H1 (cell line): ENCODE data around the gene DEDD2. TPM values are rescaled to one million over a fixed set of nuclear protein-coding genes. Genes with fewer than 3 reads are reported as not detected.

Experiments used
- CTCF ChIA-PET: fragments of 300-600 bp; sonication (Branson Sonifier 250); formaldehyde crosslinking; loops from one replicate; lab custom pipeline; 2021; ENCODE audit not compliant: partially characterized antibody; lab: Charles Lee
- POLR2A ChIA-PET: fragments of 300-600 bp; sonication (Branson Sonifier 250); formaldehyde crosslinking; loops from one replicate; lab custom pipeline; 2021; ENCODE audit warnings: inconsistent platforms; ENCODE audit not compliant: partially characterized antibody; lab: Charles Lee
- DNase-seq, 2 experiments: peaks; one replicate each; pipeline versions ENCODE4 v3.0.0 to v3.0.0-alpha.2; 2010 to 2022; ENCODE audit warnings: low spot score in 2 of 2, low read depth in 1 of 2, mixed read lengths in 1 of 2
- FAIRE-seq: peaks from 2 replicates; lab custom pipeline; 2011; peaks lifted over from hg19 to GRCh38; lab: Jason Lieb, UNC
- H2AFZ ChIP-seq: 2 replicates; pipeline ENCODE4 v1.8.1; 2012; ENCODE audit warnings: low read length, inconsistent platforms
- H2AK5ac ChIP-seq: 2 replicates; pipeline ENCODE4 v1.6.1; 2013; ENCODE audit warnings: low read depth, low read length
- H2BK120ac ChIP-seq: replicated peaks from 2 replicates; pipeline ENCODE3; 2013; ENCODE audit warnings: low read depth, low read length, inconsistent platforms
- H2BK12ac ChIP-seq: 2 replicates; pipeline ENCODE4 v1.6.1; 2013; ENCODE audit warnings: low read depth, low read length
- H2BK15ac ChIP-seq: 2 replicates; pipeline ENCODE4 v1.6.1; 2013; ENCODE audit warnings: low read length
- H2BK20ac ChIP-seq: 2 replicates; pipeline ENCODE4 v1.6.1; 2013; ENCODE audit warnings: low read length
- H2BK5ac ChIP-seq: 2 replicates; pipeline ENCODE4 v1.6.1; 2013; ENCODE audit warnings: low read depth, low read length
- H3K14ac ChIP-seq: 2 replicates; pipeline ENCODE4 v1.6.1; 2013; ENCODE audit warnings: inconsistent platforms; ENCODE audit not compliant: insufficient read length
- H3K18ac ChIP-seq: 2 replicates; pipeline ENCODE4 v1.6.1; 2013; ENCODE audit warnings: low read length; ENCODE audit errors: extremely low read depth
- H3K23ac ChIP-seq: 2 replicates; pipeline ENCODE4 v1.6.1; 2013; ENCODE audit warnings: inconsistent platforms; ENCODE audit not compliant: insufficient read length
- H3K23me2 ChIP-seq: 2 replicates; pipeline ENCODE4 v1.6.1; 2013; ENCODE audit warnings: low read depth, low read length
- H3K27ac ChIP-seq: 2 replicates; pipeline ENCODE4 v1.6.1; 2011; ENCODE audit warnings: low read depth, low read length, inconsistent platforms
- H3K27me3 ChIP-seq, 4 experiments: replicated peaks in 1 of 4; 1 replicate in 1 of 4; 2 replicates in 3 of 4; pipeline versions ENCODE4 v1.6.1 to v1.8.1; 2011 to 2013; ENCODE audit warnings: low read length in 3 of 4, mild to moderate bottlenecking in 3 of 4, inconsistent platforms in 2 of 4, mixed read lengths in 2 of 4, moderate library complexity in 1 of 4; ENCODE audit not compliant: control insufficient read depth in 3 of 4, insufficient read depth in 3 of 4; ENCODE audit errors: extremely low read depth in 1 of 4
- H3K36me3 ChIP-seq, 4 experiments: 2 replicates each; pipeline versions ENCODE4 v1.6.1 to v1.8.1; 2011 to 2013; ENCODE audit warnings: mild to moderate bottlenecking in 4 of 4, low read length in 3 of 4, moderate library complexity in 2 of 4, control low read depth in 1 of 4, inconsistent platforms in 1 of 4; ENCODE audit not compliant: insufficient read depth in 4 of 4, control insufficient read depth in 2 of 4
- H3K4ac ChIP-seq: replicated peaks from 2 replicates; pipeline ENCODE3; 2013; ENCODE audit warnings: low read length, low read depth, mixed read lengths, inconsistent platforms; ENCODE audit not compliant: insufficient read length
- H3K4me1 ChIP-seq, 4 experiments: replicated peaks in 1 of 4; 1 replicate in 1 of 4; 2 replicates in 3 of 4; pipeline versions ENCODE4 v1.6.1 to v1.8.1; 2011 to 2013; ENCODE audit warnings: low read length in 3 of 4, inconsistent platforms in 2 of 4, mixed read lengths in 1 of 4; ENCODE audit not compliant: insufficient read depth in 4 of 4, control insufficient read depth in 3 of 4
- H3K4me2 ChIP-seq, 2 experiments: 2 replicates each; pipeline versions ENCODE4 v1.6.1 to v1.8.1; 2011 to 2013; ENCODE audit warnings: low read depth in 2 of 2, low read length in 2 of 2, control low read depth in 1 of 2, inconsistent platforms in 1 of 2, mild to moderate bottlenecking in 1 of 2; ENCODE audit not compliant: insufficient read depth in 1 of 2
- H3K4me3 ChIP-seq, 4 experiments: fragments of 200-600, 300-600 bp in 1 of 4; sonication (generic), shearing (Covaris generic), sonication (Bioruptor Twin) in 1 of 4; 2 replicates each; pipeline versions ENCODE4 v1.5.1 to v1.8.1; 2011 to 2016; ENCODE audit warnings: low read length in 4 of 4, low read depth in 3 of 4, control low read depth in 2 of 4, inconsistent platforms in 2 of 4, mild to moderate bottlenecking in 2 of 4, mixed read lengths in 1 of 4, moderate library complexity in 1 of 4; ENCODE audit not compliant: insufficient read depth in 2 of 4; ENCODE audit errors: extremely low read depth in 1 of 4
- H3K56ac ChIP-seq: replicated peaks from 2 replicates; pipeline ENCODE3; 2013; ENCODE audit warnings: low read depth, mild to moderate bottlenecking, mixed read lengths, low read length, inconsistent platforms; ENCODE audit not compliant: insufficient read length
- H3K79me1 ChIP-seq: 2 replicates; pipeline ENCODE4 v1.6.1; 2013; ENCODE audit warnings: low read depth, low read length, control low read depth
- H3K79me2 ChIP-seq, 2 experiments: 2 replicates each; pipeline versions ENCODE4 v1.6.1 to v1.8.1; 2012 to 2013; ENCODE audit warnings: low read length in 2 of 2, mild to moderate bottlenecking in 2 of 2, inconsistent platforms in 1 of 2; ENCODE audit not compliant: insufficient read depth in 2 of 2, control insufficient read depth in 1 of 2
- H3K9ac ChIP-seq, 4 experiments: replicated peaks in 1 of 4; 1 replicate in 1 of 4; 2 replicates in 3 of 4; pipeline versions ENCODE4 v1.6.1 to v1.8.1; 2011 to 2013; ENCODE audit warnings: low read depth in 3 of 4, low read length in 3 of 4, control low read depth in 2 of 4, mild to moderate bottlenecking in 2 of 4, moderate library complexity in 2 of 4, inconsistent platforms in 1 of 4; ENCODE audit errors: extremely low read depth in 1 of 4
- H3K9me3 ChIP-seq, 2 experiments: 2 replicates each; pipeline versions ENCODE4 v1.6.1 to v1.8.1; 2012 to 2013; ENCODE audit warnings: mild to moderate bottlenecking in 2 of 2, moderate library complexity in 2 of 2, control low read depth in 1 of 2, inconsistent platforms in 1 of 2, low read depth in 1 of 2, low read length in 1 of 2, mixed read lengths in 1 of 2; ENCODE audit not compliant: insufficient read depth in 2 of 2
- H4K20me1 ChIP-seq, 2 experiments: replicated peaks in 1 of 2; 2 replicates each; pipeline versions ENCODE3 to v1.8.1; 2011 to 2013; ENCODE audit warnings: inconsistent platforms in 2 of 2, low read length in 2 of 2, mild to moderate bottlenecking in 1 of 2; ENCODE audit not compliant: insufficient read depth in 2 of 2, control insufficient read depth in 1 of 2
- H4K5ac ChIP-seq: 2 replicates; pipeline ENCODE4 v1.6.1; 2013; ENCODE audit warnings: low read length, low read depth, mixed read lengths, inconsistent platforms; ENCODE audit not compliant: insufficient read length
- H4K8ac ChIP-seq: 2 replicates; pipeline ENCODE4 v1.8.0; 2013; ENCODE audit warnings: mild to moderate bottlenecking, moderate library complexity, low read length, inconsistent platforms; ENCODE audit not compliant: insufficient read depth; ENCODE audit errors: extremely low read depth
- H4K91ac ChIP-seq: replicated peaks from 2 replicates; pipeline ENCODE3; 2013; ENCODE audit warnings: low read length, mixed read lengths, inconsistent platforms; ENCODE audit not compliant: insufficient read length
- ASH2L ChIP-seq: fragments of 200-600, 300-600 bp; sonication (generic); IDR thresholded peaks from one replicate; pipeline ENCODE4 v1.7.1; 2017; ENCODE audit warnings: low read length
- BRCA1 ChIP-seq: IDR thresholded peaks from 2 replicates; pipeline ENCODE4 v1.6.1; 2012; ENCODE audit warnings: low read depth, low read length, improper control_type of control experiment
- CEBPB ChIP-seq: IDR thresholded peaks from 2 replicates; pipeline ENCODE4 v1.6.1; 2012; ENCODE audit warnings: low read depth, low read length
- CREB1 ChIP-seq: IDR thresholded peaks from 2 replicates; pipeline ENCODE4 v1.6.1; 2012; ENCODE audit warnings: inconsistent platforms
- CTBP2 ChIP-seq: IDR thresholded peaks from 2 replicates; pipeline ENCODE4 v1.7.0; 2011; ENCODE audit warnings: borderline replicate concordance, mild to moderate bottlenecking, moderate library complexity, mixed read lengths, low read length; ENCODE audit not compliant: insufficient read depth, insufficient read length
- EGR1 ChIP-seq: IDR thresholded peaks from 2 replicates; pipeline ENCODE4 v1.6.1; 2011; ENCODE audit warnings: low read depth, low read length, borderline replicate concordance
- HDAC6 ChIP-seq: IDR thresholded peaks from one replicate; pipeline ENCODE4 v1.7.1; 2012; ENCODE audit warnings: low read depth, mild to moderate bottlenecking, inconsistent platforms, low read length, moderate library complexity
- KDM4A ChIP-seq: IDR thresholded peaks from one replicate; pipeline ENCODE4 v1.7.1; 2012; ENCODE audit warnings: low read depth, mild to moderate bottlenecking, moderate library complexity, low read length, inconsistent platforms; ENCODE audit not compliant: severe bottlenecking
- MAFK ChIP-seq: IDR thresholded peaks from 2 replicates; pipeline ENCODE4 v1.6.1; 2012; ENCODE audit warnings: low read depth, mild to moderate bottlenecking, improper control_type of control experiment, low read length
- NRF1 ChIP-seq: IDR thresholded peaks from 2 replicates; pipeline ENCODE4 v1.6.1; 2011; ENCODE audit warnings: mild to moderate bottlenecking, low read depth, low read length, improper control_type of control experiment
- POLR2AphosphoS5 ChIP-seq: IDR thresholded peaks from 2 replicates; pipeline ENCODE4 v1.6.1; 2011; ENCODE audit warnings: low read depth, low read length
- SIRT6 ChIP-seq: IDR thresholded peaks from one replicate; pipeline ENCODE4 v1.7.1; 2012; ENCODE audit warnings: low read length, inconsistent platforms
- WGBS, 2 experiments: shearing (Covaris generic) in 1 of 2; methylation state at CpG; one replicate each; pipeline versions ENCODE4 v1.1.6 to v1.1.7; 2013 to 2015; ENCODE audit warnings: low lambda C conversion rate in 2 of 2, mixed read lengths in 2 of 2, inconsistent platforms in 1 of 2, low coverage in 1 of 2, missing lambda C conversion rate in 1 of 2; ENCODE audit not compliant: insufficient replicate concordance in 2 of 2, insufficient coverage in 1 of 2, insufficient read length in 1 of 2; ENCODE audit errors: extremely low coverage in 1 of 2, missing lambda C conversion rate in 1 of 2; 5-methylcytosine and 5-hydroxymethylcytosine counted together
- polyA plus RNA-seq, 7 experiments: library from polyadenylated mRNA; depleted of rRNA in 3 of 7; stranded (reverse) in 5 of 7; unstranded in 2 of 7; fragments of >200 nt in 5 of 7; fragments of 200-250 nt in 2 of 7; gene quantifications; 1 replicate in 5 of 7; 2 replicates in 1 of 7; 4 replicates in 1 of 7; pipeline versions ENCODE4 v1.2.1 to v1.2.3, GENCODE V29; 2011 to 2013; ENCODE audit warnings: missing spikeins in 2 of 7, mixed read lengths in 2 of 7
- total RNA-seq: library from RNA; stranded (reverse); fragmentation: NEBNext Ultra II Directional; extraction: Animal tissue kit (Norgen Biotek cat#: 25700); gene quantifications from 2 replicates; pipeline ENCODE4 v1.2.1, GENCODE V29; 2021

DEDD2 gene
- total and polyA plus RNA-seq, 2 of the 8 experiments (the other 6 are each of a cell fraction or from before 2014, with no cell fraction given): 37.8 to 65.0 TPM

GRCh38 chr19:42232435-42232834, 15.0 kb upstream of the DEDD2 start:
- Histone ChIP-seq H3K4me2 (no peak overlapping the region), H3K79me2 (no peaks in the 10 kb centered on the region), H2BK12ac (no peak overlapping the region), H3K4ac (no peak overlapping the region), H3K79me1 (peaks cover 3% of the 10 kb centered on the region), H4K20me1 (peaks cover 13 to 33% of the 10 kb centered on the region in 2 experiments), H4K91ac (no peak overlapping the region), H2BK120ac (no peak overlapping the region), H2BK15ac (no peak overlapping the region), H3K23ac (no peak overlapping the region), H3K23me2 (no peaks in the 10 kb centered on the region), H4K5ac (no peak overlapping the region), H3K9me3 (no peaks in the 10 kb centered on the region), H2AK5ac (no peak overlapping the region), H3K14ac (no peak overlapping the region), H4K8ac (no peak overlapping the region), H3K56ac (no peak overlapping the region), H3K27me3 (no peaks in the 10 kb centered on the region), H3K4me1 (no peaks in the 10 kb centered on the region), H2AFZ (no peak overlapping the region), H3K36me3 (peaks cover 8 to 60% (median 36%) of the 10 kb centered on the region in 4 experiments; a peak in 6 of 8 replicates), H3K9ac (no peak overlapping the region), H2BK20ac (no peak overlapping the region), H3K27ac (no peak overlapping the region), H2BK5ac (no peak overlapping the region), H3K18ac (no peak overlapping the region), H3K4me3 (no peak overlapping the region)
- TF ChIP-seq NRF1 (no peak), BRCA1 (no peak), CREB1 (no peak), POLR2AphosphoS5 (no peak), CTBP2 (no peak), CEBPB (no peak), KDM4A (no peak), HDAC6 (no peak), ASH2L (no peak), EGR1 (no peak), MAFK (no peak), SIRT6 (no peak)
- DNase-seq (no peak), FAIRE-seq (no peak)
- WGBS, 2 experiments: 96% methylated on average over 10 of the region's 10 CpGs; no CpG with 5 or more reads in 1 of the 2 experiments
- CTCF ChIA-PET: interaction anchor here (1.1 to 1.3 kb wide), 3 partner anchors 12 to 124 kb away, joined by 3 to 6 read pairs (median 3); no protein-coding TSS in a partner anchor
- POLR2A ChIA-PET: interaction anchor here (0.6 to 4.5 kb wide), 6 partner anchors 10 to 246 kb away, joined by 3 to 21 read pairs (median 4); partner anchors contain the start of genes GSK3A, PAFAH1B3 and PRR19
